Caco-2 (cell line): ENCODE data around the gene BBOX1. TPM values are rescaled to one million over a fixed set of nuclear protein-coding genes. Genes with fewer than 3 reads are reported as not detected.

Experiments used
- BruUV-seq: library from RNA; stranded (reverse); fragments of 400-500 nt; replicated peaks from 2 replicates; lab custom pipeline; 2021; lab: Mats Ljungman, UMichigan
- CTCF ChIA-PET: fragments of 300-600 bp; sonication (Branson Sonifier 250); formaldehyde crosslinking; loops from one replicate; lab custom pipeline; 2022; ENCODE audit warnings: antibody characterized with exemption; lab: Charles Lee
- POLR2A ChIA-PET: fragments of 300-600 bp; sonication (Branson Sonifier 250); formaldehyde crosslinking; loops from one replicate; lab custom pipeline; 2022; ENCODE audit warnings: antibody characterized with exemption; lab: Charles Lee
- DNase-seq, 2 experiments: peaks; one replicate each; pipeline versions ENCODE4 v3.0.0 to v3.0.0-alpha.2; 2020 to 2022
- H3K27me3 ChIP-seq: replicated peaks from 2 replicates; pipeline ENCODE4 v1.6.0; 2011; ENCODE audit warnings: low read length; ENCODE audit not compliant: control insufficient read depth, insufficient read depth
- H3K36me3 ChIP-seq: 2 replicates; pipeline ENCODE4 v1.5.1; 2011; ENCODE audit warnings: low read length; ENCODE audit not compliant: control insufficient read depth, insufficient read depth
- H3K4me1 ChIP-seq: fragments of 250-450 bp; sonication (Bioruptor Pico); 2 replicates; pipeline ENCODE4 v1.5.1; 2020; ENCODE audit warnings: mild to moderate bottlenecking
- H3K4me3 ChIP-seq: 2 replicates; pipeline ENCODE4 v1.5.1; 2011; ENCODE audit warnings: low read depth, mild to moderate bottlenecking, control low read depth, low read length
- H3K9me3 ChIP-seq: fragments of 250-450 bp; sonication (Bioruptor Pico); 2 replicates; pipeline ENCODE4 v1.5.1; 2020; ENCODE audit warnings: mild to moderate bottlenecking, moderate library complexity
- H3K27ac Mint-ChIP-seq: one replicate; pipeline ENCODE4 v1.8.0; 2022; ENCODE audit warnings: mixed read lengths; ENCODE audit not compliant: unreplicated experiment
- H3K27me3 Mint-ChIP-seq: one replicate; pipeline ENCODE4 v1.8.0; 2022; ENCODE audit warnings: mixed read lengths; ENCODE audit not compliant: insufficient read depth, unreplicated experiment
- H3K36me3 Mint-ChIP-seq: one replicate; pipeline ENCODE4 v1.8.0; 2022; ENCODE audit warnings: mild to moderate bottlenecking, mixed read lengths; ENCODE audit not compliant: insufficient read depth, unreplicated experiment
- H3K4me1 Mint-ChIP-seq: one replicate; pipeline ENCODE4 v1.8.0; 2022; ENCODE audit warnings: low read depth, mixed read lengths; ENCODE audit not compliant: unreplicated experiment
- H3K4me3 Mint-ChIP-seq: one replicate; pipeline ENCODE4 v1.8.0; 2022; ENCODE audit warnings: mild to moderate bottlenecking, moderate library complexity, mixed read lengths; ENCODE audit not compliant: unreplicated experiment
- H3K9me3 Mint-ChIP-seq: one replicate; pipeline ENCODE4 v1.8.0; 2022; ENCODE audit warnings: mixed read lengths; ENCODE audit not compliant: unreplicated experiment
- CTCF ChIP-seq, 2 experiments: fragments of 200-600 bp in 1 of 2; IDR thresholded peaks; 1 replicate in 1 of 2; 2 replicates in 1 of 2; pipeline versions ENCODE4 v1.5.1 to v1.8.0; 2011 to 2022; ENCODE audit warnings: antibody characterized with exemption in 1 of 2, control low read depth in 1 of 2, inconsistent platforms in 1 of 2, low read depth in 1 of 2, low read length in 1 of 2, mild to moderate bottlenecking in 1 of 2, moderate library complexity in 1 of 2; ENCODE audit not compliant: insufficient read depth in 1 of 2, severe bottlenecking in 1 of 2, unreplicated experiment in 1 of 2
- intact Hi-C: fragments of 100-400 bp; cut with micrococcal nuclease; formaldehyde crosslinking; loops from one replicate; pipeline ENCODE4 v1.10.0; 2022; ENCODE audit not compliant: unreplicated experiment
- total RNA-seq: library from RNA; stranded (reverse); gene quantifications from 2 replicates; pipeline ENCODE4 v1.2.3, GENCODE V29; 2022

Gene BBOX1
- total RNA-seq, 1 experiment from 2014 or later: not detected

GRCh38 chr11:27111896-27112295, 71.3 kb downstream of the BBOX1 start:
- Histone ChIP-seq H3K4me1 (no peaks in the 10 kb centered on the region), H3K36me3 (no peaks in the 10 kb centered on the region), H3K4me3 (no peak overlapping the region), H3K9me3 (no peaks in the 10 kb centered on the region), H3K27me3 (no peaks in the 10 kb centered on the region)
- intact Hi-C loops: no loop called here
- no peak for DNase-seq
- Mint-ChIP-seq H3K27me3 (peaks cover 3% of the 10 kb centered on the region), H3K27ac (no peak overlapping the region), H3K4me1 (no peaks in the 10 kb centered on the region), H3K4me3 (no peak overlapping the region), H3K36me3 (no peaks in the 10 kb centered on the region), H3K9me3 (no peaks in the 10 kb centered on the region)
- BruUV-seq: no TSS peak
- no peak for TF ChIP-seq CTCF (IDR thresholded peaks at IDR 0.05; ENCODE audit: insufficient read depth in 1 of 2, low read depth in 1 of 2, low read length in 1 of 2, severe bottlenecking in 1 of 2, unreplicated experiment in 1 of 2)
- CTCF ChIA-PET: no interaction called here
- POLR2A ChIA-PET: no interaction called here

- no peak overlapping the region for H3K4me3 ChIP-seq
- H3K9me3 ChIP-seq: no peaks in the 10 kb centered on the region
- Mint-ChIP-seq H3K36me3 (no peaks in the 10 kb centered on the region), H3K27me3 (peaks cover 3% of the 10 kb centered on the region), H3K27ac (no peak overlapping the region), H3K4me1 (no peaks in the 10 kb centered on the region), H3K4me3 (no peak overlapping the region), H3K9me3 (no peaks in the 10 kb centered on the region)
- no peaks in the 10 kb centered on the region for H3K36me3 ChIP-seq
- DNase-seq: no peak
- no peak for TF ChIP-seq CTCF (IDR thresholded peaks at IDR 0.05; ENCODE audit: insufficient read depth in 1 of 2, low read depth in 1 of 2, low read length in 1 of 2, severe bottlenecking in 1 of 2, unreplicated experiment in 1 of 2)
- intact Hi-C loops: no loop called here
- ChIA-PET POLR2A (no interaction called here), CTCF (no interaction called here)
- H3K4me1 ChIP-seq: no peaks in the 10 kb centered on the region
- H3K27me3 ChIP-seq: no peaks in the 10 kb centered on the region
- no TSS peak for BruUV-seq
These were observed 72.3 kb downstream of the BBOX1 start for GRCh38 chr11:27112946-27113345.

GRCh38 chr11:27115051-27115650, 74.5 kb downstream of the BBOX1 start:
- Histone ChIP-seq H3K9me3 (no peaks in the 10 kb centered on the region), H3K4me3 (no peak overlapping the region), H3K4me1 (no peaks in the 10 kb centered on the region), H3K27me3 (no peaks in the 10 kb centered on the region), H3K36me3 (no peaks in the 10 kb centered on the region)
- no peaks in the 10 kb centered on the region for H3K9me3 Mint-ChIP-seq
- TF ChIP-seq CTCF (IDR thresholded peaks at IDR 0.05; ENCODE audit: insufficient read depth in 1 of 2, low read depth in 1 of 2, low read length in 1 of 2, severe bottlenecking in 1 of 2, unreplicated experiment in 1 of 2): no peak
- CTCF ChIA-PET: no interaction called here
- H3K36me3 Mint-ChIP-seq: no peaks in the 10 kb centered on the region
- no peaks in the 10 kb centered on the region for H3K4me1 Mint-ChIP-seq
- intact Hi-C loops: no loop called here
- POLR2A ChIA-PET: no interaction called here
- no TSS peak for BruUV-seq
- H3K27ac Mint-ChIP-seq: no peak overlapping the region
- peaks cover 3% of the 10 kb centered on the region for H3K27me3 Mint-ChIP-seq
- H3K4me3 Mint-ChIP-seq: no peak overlapping the region
- DNase-seq: no peak
